Kidney epithelial cell (primary cell): ENCODE data around the gene C3orf22. TPM values are rescaled to one million over a fixed set of nuclear protein-coding genes. Genes with fewer than 3 reads are reported as not detected.

Experiments used
- DNase-seq: peaks from one replicate; pipeline ENCODE4 v3.0.0-alpha.2; 2010; ENCODE audit warnings: low read depth
- H3K27me3 ChIP-seq: 2 replicates; pipeline ENCODE4 v1.6.0; 2011; ENCODE audit warnings: low read length; ENCODE audit not compliant: control insufficient read depth, insufficient read depth
- H3K36me3 ChIP-seq: 2 replicates; pipeline ENCODE4 v1.5.1; 2011; ENCODE audit warnings: low read length; ENCODE audit not compliant: control insufficient read depth, insufficient read depth
- H3K4me3 ChIP-seq: 2 replicates; pipeline ENCODE4 v1.5.1; 2011; ENCODE audit warnings: low read depth, mild to moderate bottlenecking, control low read depth, low read length
- CTCF ChIP-seq: IDR thresholded peaks from 2 replicates; pipeline ENCODE4 v1.5.1; 2011; ENCODE audit warnings: mild to moderate bottlenecking, moderate library complexity, low read length, control low read depth, inconsistent platforms; ENCODE audit not compliant: insufficient read depth, poor library complexity, severe bottlenecking
- total RNA-seq: library from RNA; depleted of rRNA; stranded (reverse); fragments of >200 nt; gene quantifications from 2 replicates; pipeline ENCODE4 v1.2.3, GENCODE V29; 2015

C3orf22 gene
- total RNA-seq, 1 donor from 2014 or later = not detected

- TF ChIP-seq CTCF = no peak
- DNase-seq = no peak
- Histone ChIP-seq H3K27me3 (peaks cover 39% of the 10 kb centered on the region), H3K36me3 (no peaks in the 10 kb centered on the region), H3K4me3 (no peak overlapping the region)
Observed at GRCh38 chr3:126546013-126546412, 12.7 kb downstream of the C3orf22 start.

GRCh38 chr3:126545544-126545943 lies 13.2 kb downstream of the C3orf22 start:
- TF ChIP-seq CTCF = no peak
- no peaks in the 10 kb centered on the region for H3K36me3 ChIP-seq
- H3K4me3 ChIP-seq = no peak overlapping the region
- no peak for DNase-seq
- peaks cover 38% of the 10 kb centered on the region for H3K27me3 ChIP-seq

GRCh38 chr3:126544596-126545281 lies 14.0 kb downstream of the C3orf22 start:
- H3K4me3 ChIP-seq = no peak overlapping the region
- DNase-seq = no peak
- peaks cover 33% of the 10 kb centered on the region for H3K27me3 ChIP-seq
- H3K36me3 ChIP-seq = no peaks in the 10 kb centered on the region
- no peak for TF ChIP-seq CTCF

- H3K27me3 ChIP-seq = peaks cover 32% of the 10 kb centered on the region
- no peak overlapping the region for H3K4me3 ChIP-seq
- TF ChIP-seq CTCF = no peak
Observed at GRCh38 chr3:126543457-126544061, 15.2 kb downstream of the C3orf22 start.

GRCh38 chr3:126542340-126543241 lies 16.1 kb downstream of the C3orf22 start:
- TF ChIP-seq CTCF = no peak
- Histone ChIP-seq H3K36me3 (no peaks in the 10 kb centered on the region), H3K27me3 (peaks cover 32% of the 10 kb centered on the region), H3K4me3 (no peak overlapping the region)
- DNase-seq = no peak

More at GRCh38 chr3:126543457-126544061, 15.2 kb downstream of the C3orf22 start:
- H3K36me3 ChIP-seq = no peaks in the 10 kb centered on the region
- no peak for DNase-seq
